HG03575 (cell line): ENCODE data around the gene GNE.
"Not testable (repeated sequence)": the region's sequence is repeated elsewhere in the genome, so short reads cannot be mapped to it uniquely, and the experiment has no call there.

Source experiments
- ATAC-seq: cut with Tn5 transposase; IDR thresholded peaks from one replicate; pipeline ENCODE4 v1.9.1; 2021; ENCODE audit not compliant: unreplicated experiment, insufficient number of reproducible peaks, low FRiP score; ENCODE audit errors: extremely low read depth

The GNE gene

DNA sequence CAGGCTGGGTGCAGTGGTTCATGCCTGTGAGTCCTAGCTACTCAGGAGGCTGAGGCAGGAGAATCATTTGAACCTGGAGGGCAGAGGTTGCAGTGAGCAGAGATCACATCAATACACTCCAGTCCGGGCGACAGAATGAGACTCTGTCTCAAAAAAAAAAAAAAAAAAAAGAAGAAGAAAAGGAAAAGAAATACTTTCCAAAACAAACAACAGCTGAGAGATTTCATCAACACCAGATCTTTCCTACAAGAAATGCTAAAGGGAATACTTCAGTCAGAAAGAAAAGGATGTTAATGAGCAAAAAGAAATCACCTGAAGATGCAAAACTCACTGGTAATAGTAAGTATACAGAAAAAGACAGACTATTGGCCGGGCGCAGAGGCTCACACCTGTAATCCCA is 80.7 kb downstream of the GNE start:
- ATAC-seq: no peak

DNA sequence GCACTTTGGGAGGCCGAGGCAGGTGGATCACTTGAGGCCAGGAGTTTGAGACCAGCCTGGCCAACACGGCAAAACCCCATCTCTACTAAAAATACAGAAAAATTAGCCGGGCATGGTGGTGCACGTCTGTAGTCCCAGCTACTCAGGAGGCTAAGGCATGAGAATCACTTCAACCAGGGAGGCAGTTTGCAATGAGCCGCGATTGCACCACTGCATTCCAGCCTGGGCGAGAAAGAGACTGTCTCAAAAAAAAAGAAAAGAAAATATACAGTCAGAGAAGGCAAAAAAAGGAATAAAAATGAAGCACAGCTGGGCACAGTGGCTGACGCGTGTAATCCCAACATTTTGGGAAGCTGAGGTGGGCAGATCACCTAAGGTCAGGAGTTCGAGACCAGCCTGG is 81.8 kb downstream of the GNE start:
- ATAC-seq: not testable (repeated sequence)

DNA sequence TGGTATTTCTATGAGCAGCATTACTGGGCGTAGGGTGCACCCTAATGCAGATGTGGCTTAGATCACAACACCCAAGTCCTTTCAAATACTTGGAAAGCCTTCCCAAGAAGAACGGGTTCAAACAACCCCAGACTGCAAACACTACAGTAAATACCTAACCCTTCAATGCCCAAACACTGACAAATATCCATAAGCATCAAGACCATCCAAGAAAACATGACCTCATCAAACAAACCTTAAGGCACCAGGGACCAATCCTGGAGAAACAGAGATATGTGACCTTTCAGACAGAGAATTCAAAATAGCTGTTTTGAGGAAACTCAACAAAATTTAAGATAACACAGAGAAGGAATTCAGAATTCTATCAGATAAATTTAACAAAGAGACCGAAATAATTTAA is 83.0 kb downstream of the GNE start:
- not testable (repeated sequence) for ATAC-seq

DNA sequence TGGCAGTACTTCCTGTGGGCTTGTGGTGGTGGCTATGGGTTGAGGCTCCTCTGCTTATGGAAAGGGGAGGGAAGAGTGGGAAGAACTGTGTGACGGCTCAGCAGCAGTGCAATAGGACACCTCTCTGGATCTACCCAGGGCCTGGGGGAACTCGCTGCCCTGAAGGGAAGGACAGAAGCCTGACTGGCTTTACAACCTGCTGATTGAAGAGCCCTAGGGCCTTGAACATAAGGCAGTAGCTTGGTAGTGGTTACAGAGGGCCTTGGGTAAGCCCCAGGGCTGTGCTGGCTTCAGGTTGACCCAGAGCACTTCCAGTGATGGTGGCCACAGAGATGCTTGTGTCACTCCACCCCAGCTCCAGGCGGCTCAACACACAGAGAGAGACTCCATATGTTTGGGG is 83.5 kb downstream of the GNE start:
- no peak for ATAC-seq

DNA sequence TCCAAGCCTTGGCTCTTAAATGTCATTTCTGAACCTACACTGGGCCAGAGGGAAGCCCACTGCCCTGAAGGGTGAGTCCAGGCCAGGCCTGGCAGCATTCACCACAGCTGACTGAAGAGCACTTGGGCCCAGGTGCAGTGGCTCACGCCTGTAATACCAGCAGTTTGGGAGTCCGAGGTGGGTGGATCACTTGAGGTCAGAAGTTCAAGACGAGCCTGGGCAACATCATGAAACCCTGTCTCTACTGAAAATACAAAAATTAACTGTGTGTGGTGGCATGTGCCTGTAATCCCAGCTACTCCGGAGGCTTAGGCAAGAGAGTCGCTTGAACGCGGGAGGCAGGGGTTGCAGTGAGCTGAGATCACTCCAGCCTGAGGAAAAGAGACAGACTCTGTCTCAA is 84.0 kb downstream of the GNE start:
- no peak for ATAC-seq

DNA sequence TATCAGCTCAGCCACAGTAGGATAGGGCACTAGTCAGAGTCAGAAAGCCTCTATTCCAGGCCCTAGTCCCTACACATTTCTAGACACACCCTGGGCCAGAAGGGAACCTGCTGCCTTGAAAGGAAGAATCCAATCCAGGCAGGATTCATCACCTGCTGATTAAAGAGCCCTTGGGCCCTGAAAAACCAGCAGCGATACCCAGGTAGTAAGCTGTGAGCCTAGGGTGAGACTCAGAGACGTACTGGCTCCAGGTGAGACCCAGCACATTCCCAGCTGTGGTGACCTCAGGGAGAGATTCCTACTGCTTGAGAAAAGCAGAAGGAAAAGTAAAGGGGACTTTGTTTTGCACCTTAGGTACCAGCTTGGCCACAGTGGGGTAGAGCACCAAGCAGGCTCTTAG is 84.4 kb downstream of the GNE start:
- ATAC-seq: no peak

DNA sequence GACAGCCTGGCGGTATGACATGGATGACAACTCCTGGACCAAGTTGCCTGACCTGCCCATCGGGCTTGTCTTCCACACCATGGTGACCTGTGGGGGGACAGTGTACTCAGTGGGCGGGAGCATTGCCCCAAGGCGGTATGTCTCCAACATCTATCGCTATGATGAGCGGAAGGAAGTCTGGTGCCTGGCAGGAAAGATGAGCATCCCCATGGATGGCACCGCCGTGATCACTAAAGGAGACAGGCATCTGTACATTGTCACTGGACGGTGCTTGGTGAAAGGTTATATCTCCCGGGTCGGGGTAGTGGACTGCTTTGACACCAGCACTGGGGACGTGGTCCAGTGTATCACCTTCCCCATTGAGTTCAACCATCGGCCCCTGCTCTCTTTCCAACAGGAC is 87.7 kb downstream of the GNE start:
- no peak for ATAC-seq

DNA sequence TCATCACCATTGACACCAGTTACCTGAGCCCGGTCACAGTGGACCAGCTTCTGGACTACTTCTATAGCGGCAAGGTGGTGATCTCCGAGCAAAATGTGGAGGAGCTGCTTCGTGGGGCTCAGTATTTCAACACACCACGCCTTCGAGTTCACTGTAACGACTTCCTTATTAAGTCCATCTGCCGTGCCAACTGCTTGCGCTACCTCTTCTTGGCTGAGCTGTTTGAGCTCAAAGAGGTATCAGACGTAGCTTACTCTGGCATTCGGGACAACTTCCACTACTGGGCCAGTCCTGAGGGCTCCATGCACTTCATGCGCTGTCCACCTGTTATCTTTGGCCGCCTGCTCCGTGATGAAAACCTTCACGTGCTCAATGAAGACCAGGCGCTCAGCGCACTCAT is 88.5 kb downstream of the GNE start:
- no peak for ATAC-seq

DNA sequence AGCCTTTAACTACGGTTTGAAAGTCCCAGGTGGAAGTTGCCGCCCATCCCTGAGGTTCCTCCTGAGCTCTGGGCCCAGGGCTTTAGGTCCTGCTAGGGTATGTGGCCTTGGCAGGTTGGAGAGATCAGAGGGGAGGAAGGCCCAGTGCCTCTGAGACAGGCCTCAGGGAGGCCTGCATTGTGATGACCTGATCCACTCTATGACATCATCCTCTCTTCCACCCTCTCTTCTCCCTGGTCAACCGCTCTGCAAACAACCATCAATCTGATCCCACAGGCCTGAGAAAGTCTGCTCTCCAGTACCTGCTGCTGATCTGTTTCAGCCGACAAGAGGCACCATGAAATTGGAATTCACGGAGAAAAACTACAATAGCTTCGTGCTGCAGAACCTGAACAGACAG is 89.1 kb downstream of the GNE start, which contains the start of gene CCIN:
Gene CCIN, plus strand, starts transcription at position 223 of the 400 bp plus-strand sequence. Its CDS starts 115 bp downstream, at position 338.
- no peak for ATAC-seq

DNA sequence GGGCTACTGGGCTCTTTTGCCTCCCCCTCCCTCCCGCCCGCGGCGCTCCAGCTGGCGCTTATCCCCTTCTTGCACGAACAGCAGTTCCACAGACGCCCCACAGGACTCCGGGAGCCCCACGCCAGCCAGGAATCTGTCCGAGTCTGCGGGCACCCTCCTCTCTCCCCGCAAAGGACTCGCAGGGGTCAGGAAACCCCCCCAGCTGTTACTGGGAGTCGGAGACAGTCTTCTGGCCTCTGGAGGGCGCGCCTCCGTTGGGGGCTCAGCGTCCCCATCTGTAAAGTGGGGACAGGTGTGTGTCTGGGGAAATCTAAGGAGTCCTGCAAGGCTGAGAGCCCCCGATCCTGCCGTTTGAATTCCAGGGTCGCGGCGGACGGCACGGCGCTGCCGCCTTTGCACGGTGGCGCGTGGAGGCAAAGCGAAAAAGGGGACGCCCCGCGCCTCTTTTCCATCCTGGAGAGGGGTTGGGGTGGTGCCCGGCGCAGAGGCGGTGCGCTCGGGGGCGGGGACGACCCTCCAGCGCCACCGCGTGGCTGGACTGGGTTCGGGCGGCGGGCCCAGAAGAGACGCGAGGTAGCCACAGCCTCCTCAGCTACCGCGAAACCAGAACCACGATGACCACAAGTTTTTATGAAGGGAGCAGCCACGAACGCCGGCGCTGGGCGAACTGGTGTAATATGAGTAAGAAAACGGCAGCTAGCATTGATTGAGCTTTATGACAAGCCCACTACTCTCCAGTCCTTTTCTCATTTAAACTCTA is 91.9 kb downstream of the GNE start:
- no peak for ATAC-seq

DNA sequence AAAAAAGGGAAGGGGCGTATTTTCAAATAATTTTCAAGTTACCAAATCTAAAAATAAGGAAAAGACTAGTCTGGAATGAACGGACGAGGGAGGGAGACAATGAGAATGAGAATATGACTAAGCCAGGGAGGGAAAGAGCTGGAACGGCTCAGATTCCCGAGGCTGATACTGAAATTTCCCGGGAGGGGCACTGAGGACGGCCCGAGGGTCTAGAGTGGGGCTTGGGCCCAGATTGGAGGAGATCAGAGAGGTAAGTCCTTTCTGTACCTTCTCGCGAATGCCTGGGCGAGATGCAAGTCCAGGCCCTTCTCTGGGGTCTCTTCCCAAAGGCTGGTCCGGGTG is 92.5 kb downstream of the GNE start:
- no peak for ATAC-seq

DNA sequence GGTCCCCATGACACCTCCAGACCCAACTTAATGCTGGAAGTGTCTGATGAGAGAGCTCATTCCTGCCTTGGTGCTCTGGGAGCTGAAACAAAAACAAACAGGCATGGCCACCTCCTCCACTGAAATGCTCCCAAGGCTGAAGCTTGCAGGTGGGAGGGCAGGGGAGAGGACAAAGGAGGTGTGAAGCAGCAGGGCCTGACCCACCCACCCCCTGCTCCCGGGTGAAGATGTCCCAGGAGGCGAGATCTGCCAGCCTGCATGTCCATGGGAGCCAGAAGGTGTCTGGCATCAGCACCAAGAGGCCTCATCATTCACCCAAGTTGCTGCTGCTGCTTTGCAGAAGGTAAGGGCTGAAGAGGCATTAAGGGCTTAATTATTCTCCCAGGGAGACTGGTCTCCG is 93.3 kb downstream of the GNE start:
- no peak for ATAC-seq
